K562 (cell line): ENCODE results near the gene CCL8.

Source experiments
- CBX5 ChIP-seq: IDR thresholded peaks from 2 replicates; pipeline ENCODE4 v1.6.1; 2014; ENCODE audit warnings: low read depth, borderline replicate concordance
- EZH2 ChIP-seq: IDR thresholded peaks from 2 replicates; pipeline ENCODE4 v1.6.1; 2012; ENCODE audit warnings: low read depth, mild to moderate bottlenecking, inconsistent platforms, low read length, borderline replicate concordance
- GABPA ChIP-seq: fragments of 200-800 bp; sonication (Bioruptor generic); conservative IDR thresholded peaks from 2 replicates; pipeline ENCODE4 v1.6.1; 2016; ENCODE audit warnings: low read depth, missing genetic modification characterization, missing compliant biosample characterization
- GTF2F1 ChIP-seq: IDR thresholded peaks from 2 replicates; pipeline ENCODE4 v1.6.1; 2011; ENCODE audit warnings: low read depth, low read length, improper control_type of control experiment
- JUN ChIP-seq, 2 experiments: sonication (generic) in 1 of 2; formaldehyde crosslinking in 1 of 2; IDR thresholded peaks; 2 replicates each; pipeline versions ENCODE4 v1.6.1 to v1.8.0; 2012 to 2022; ENCODE audit warnings: borderline replicate concordance in 2 of 2, mild to moderate bottlenecking in 2 of 2, improper control_type of control experiment in 1 of 2, low read depth in 1 of 2, low read length in 1 of 2, missing genetic modification reagents in 1 of 2
- LARP7 ChIP-seq: fragments of 450-650 bp; IDR thresholded peaks from 2 replicates; pipeline ENCODE4 v1.6.1; 2016
- PCBP1 ChIP-seq: fragments of 200-400 bp; formaldehyde crosslinking; IDR thresholded peaks from 2 replicates; pipeline ENCODE4 v1.6.1; 2018; ENCODE audit warnings: mild to moderate bottlenecking, low read depth, low read length; ENCODE audit not compliant: poor library complexity, severe bottlenecking
- SETDB1 ChIP-seq: IDR thresholded peaks from one replicate; pipeline ENCODE4 v1.6.1; 2012; ENCODE audit warnings: low read length, control low read depth, inconsistent platforms
- TCF7 ChIP-seq: sonication (generic); IDR thresholded peaks from 2 replicates; pipeline ENCODE4 v1.6.1; 2016; ENCODE audit warnings: antibody characterized with exemption, borderline replicate concordance
- ZFP36 ChIP-seq: fragments of 150-350 bp; IDR thresholded peaks from 2 replicates; pipeline ENCODE4 v1.6.1; 2018; ENCODE audit warnings: low read length, low read depth; ENCODE audit not compliant: partially characterized antibody
- TF ChIP-seq, protein P1 (sequence below), 2 experiments: fragments of 450-650 bp; formaldehyde crosslinking in 1 of 2; IDR thresholded peaks; 2 replicates each; pipeline versions ENCODE4 v1.4.0 to v1.6.1; 2014 to 2020; ENCODE audit warnings: mild to moderate bottlenecking in 2 of 2, borderline replicate concordance in 1 of 2, low read depth in 1 of 2

DNA sequence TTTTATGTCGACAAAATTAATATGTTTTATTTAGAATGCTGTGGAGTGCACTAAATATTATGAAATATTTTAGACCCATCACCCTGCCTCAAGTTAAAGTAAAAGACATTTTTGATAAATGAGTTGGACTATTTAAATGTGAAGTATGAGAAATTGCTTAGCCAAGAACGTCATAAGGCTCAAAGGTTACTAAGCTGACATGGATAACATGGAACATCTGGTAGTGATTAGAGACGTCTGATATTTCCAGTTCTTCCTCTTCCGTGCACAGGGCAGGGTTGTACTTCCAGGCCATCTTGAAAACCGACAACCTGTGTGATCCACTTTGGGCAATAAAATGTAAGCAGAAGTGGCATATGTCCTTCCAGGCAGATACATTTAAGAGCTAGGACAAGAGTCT lies 7.2 kb upstream of the CCL8 start:
- TF ChIP-seq, protein P1, sequence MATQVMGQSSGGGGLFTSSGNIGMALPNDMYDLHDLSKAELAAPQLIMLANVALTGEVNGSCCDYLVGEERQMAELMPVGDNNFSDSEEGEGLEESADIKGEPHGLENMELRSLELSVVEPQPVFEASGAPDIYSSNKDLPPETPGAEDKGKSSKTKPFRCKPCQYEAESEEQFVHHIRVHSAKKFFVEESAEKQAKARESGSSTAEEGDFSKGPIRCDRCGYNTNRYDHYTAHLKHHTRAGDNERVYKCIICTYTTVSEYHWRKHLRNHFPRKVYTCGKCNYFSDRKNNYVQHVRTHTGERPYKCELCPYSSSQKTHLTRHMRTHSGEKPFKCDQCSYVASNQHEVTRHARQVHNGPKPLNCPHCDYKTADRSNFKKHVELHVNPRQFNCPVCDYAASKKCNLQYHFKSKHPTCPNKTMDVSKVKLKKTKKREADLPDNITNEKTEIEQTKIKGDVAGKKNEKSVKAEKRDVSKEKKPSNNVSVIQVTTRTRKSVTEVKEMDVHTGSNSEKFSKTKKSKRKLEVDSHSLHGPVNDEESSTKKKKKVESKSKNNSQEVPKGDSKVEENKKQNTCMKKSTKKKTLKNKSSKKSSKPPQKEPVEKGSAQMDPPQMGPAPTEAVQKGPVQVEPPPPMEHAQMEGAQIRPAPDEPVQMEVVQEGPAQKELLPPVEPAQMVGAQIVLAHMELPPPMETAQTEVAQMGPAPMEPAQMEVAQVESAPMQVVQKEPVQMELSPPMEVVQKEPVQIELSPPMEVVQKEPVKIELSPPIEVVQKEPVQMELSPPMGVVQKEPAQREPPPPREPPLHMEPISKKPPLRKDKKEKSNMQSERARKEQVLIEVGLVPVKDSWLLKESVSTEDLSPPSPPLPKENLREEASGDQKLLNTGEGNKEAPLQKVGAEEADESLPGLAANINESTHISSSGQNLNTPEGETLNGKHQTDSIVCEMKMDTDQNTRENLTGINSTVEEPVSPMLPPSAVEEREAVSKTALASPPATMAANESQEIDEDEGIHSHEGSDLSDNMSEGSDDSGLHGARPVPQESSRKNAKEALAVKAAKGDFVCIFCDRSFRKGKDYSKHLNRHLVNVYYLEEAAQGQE (IDR thresholded peaks at IDR 0.05; ENCODE audit: borderline replicate concordance), result no peak
- TF ChIP-seq, protein P1 (CRISPR knock-in tag; IDR thresholded peaks at IDR 0.05; ENCODE audit: low read depth), result no peak
- TF ChIP-seq EZH2 (no peak), PCBP1 (no peak), GTF2F1 (no peak), TCF7 (no peak), GABPA (tag) (no peak), JUN (IDR thresholded peaks at IDR 0.05; ENCODE audit: borderline replicate concordance, low read depth, low read length) (no peak), JUN (CRISPR knock-in tag; IDR thresholded peaks at IDR 0.05; ENCODE audit: borderline replicate concordance) (no peak), ZFP36 (no peak), LARP7 (no peak), CBX5 (no peak), SETDB1 (no peak)
